GM21528 (cell line): ENCODE results near the gene GAPVD1.
"Not testable (repeated sequence)": the region's sequence is repeated elsewhere in the genome, so short reads cannot be mapped to it uniquely, and the experiment has no call there.

Source experiments
- ATAC-seq: cut with Tn5 transposase; IDR thresholded peaks from one replicate; pipeline ENCODE4 v1.9.1; 2021; ENCODE audit warnings: mild to moderate bottlenecking, moderate library complexity; ENCODE audit not compliant: unreplicated experiment, low FRiP score

The GAPVD1 gene

GRCh38 chr9:125261501-125262293 is at the start of gene GAPVD1:
GAPVD1 (plus strand) TSS chr9:125261826; CDS start chr9:125298922, 37,096 bp downstream.
- peak; percentile 89 for ATAC-seq

GRCh38 chr9:125214186-125214585 is 47.4 kb upstream of the GAPVD1 start:
- no peak for ATAC-seq

- no peak for ATAC-seq
Observed at GRCh38 chr9:125218621-125219020, 43.0 kb upstream of the GAPVD1 start.

GRCh38 chr9:125224858-125225257 is 36.8 kb upstream of the GAPVD1 start:
- ATAC-seq = not testable (repeated sequence)

- ATAC-seq = no peak
Observed at GRCh38 chr9:125227761-125228160, 33.9 kb upstream of the GAPVD1 start.

- no peak for ATAC-seq
Observed at GRCh38 chr9:125233678-125234077, 27.9 kb upstream of the GAPVD1 start.

GRCh38 chr9:125234099-125234498 is 27.5 kb upstream of the GAPVD1 start:
- not testable (repeated sequence) for ATAC-seq

- no peak for ATAC-seq
Observed at GRCh38 chr9:125235804-125236519, 25.7 kb upstream of the GAPVD1 start.

- not testable (repeated sequence) for ATAC-seq
Observed at GRCh38 chr9:125236520-125237159, 25.0 kb upstream of the GAPVD1 start.

- no peak for ATAC-seq
Observed at GRCh38 chr9:125238127-125238914, 23.3 kb upstream of the GAPVD1 start.

- ATAC-seq = no peak
Observed at GRCh38 chr9:125238915-125239446, 22.6 kb upstream of the GAPVD1 start.

- no peak for ATAC-seq
Observed at GRCh38 chr9:125239631-125240597, 21.7 kb upstream of the GAPVD1 start.

GRCh38 chr9:125240649-125240999 is 21.0 kb upstream of the GAPVD1 start:
- peak; percentile 7 for ATAC-seq

GRCh38 chr9:125241000-125241862 is 20.4 kb upstream of the GAPVD1 start, which contains the start of gene HSPA5:
HSPA5 (minus strand) TSS chr9:125241343; CDS start chr9:125241126, 217 bp downstream.
- peak; percentile 87 for ATAC-seq

GRCh38 chr9:125241863-125242739 is 19.5 kb upstream of the GAPVD1 start:
- ATAC-seq = peak; percentile 27

- no peak for ATAC-seq
Observed at GRCh38 chr9:125243792-125244260, 17.8 kb upstream of the GAPVD1 start.

- no peak for ATAC-seq
Observed at GRCh38 chr9:125246261-125246667, 15.4 kb upstream of the GAPVD1 start.
